SK-N-SH (cell line): Measurements from ENCODE around the gene LTB4R. TPM values are rescaled to one million over a fixed set of nuclear protein-coding genes. Genes with fewer than 3 reads are reported as not detected.

ENCODE experiments used
- CTCF ChIA-PET: fragments of 300-600, 350-600 bp; formaldehyde crosslinking; extraction: SDS; loops from one replicate; lab custom pipeline; 2021; lab: Yijun Ruan, JAX
- POLR2A ChIA-PET: fragments of 350-600 bp; sonication (Branson Sonifier 250); formaldehyde crosslinking; extraction: SDS; loops from one replicate; lab custom pipeline; 2020; ENCODE audit warnings: antibody characterized with exemption, inconsistent platforms; lab: Yijun Ruan, JAX
- DNase-seq: peaks from one replicate; pipeline ENCODE4 v3.0.0; 2012
- H2AFZ ChIP-seq: fragments of 200-600 bp; sonication (generic); 2 replicates; pipeline ENCODE4 v1.8.1; 2016; ENCODE audit warnings: antibody characterized with exemption, mild to moderate bottlenecking, low read depth
- H3F3A ChIP-seq: fragments of 200-600 bp; sonication (generic); replicated peaks from 2 replicates; pipeline ENCODE3; 2016; ENCODE audit warnings: antibody characterized with exemption, mild to moderate bottlenecking; ENCODE audit not compliant: insufficient read depth
- H3K27ac ChIP-seq, 2 experiments: fragments of 200-500 bp in 1 of 2; fragments of 200-600 bp in 1 of 2; sonication (Bioruptor generic) in 1 of 2; sonication (generic), shearing (Covaris generic) in 1 of 2; 2 replicates each; pipeline versions ENCODE4 v1.5.1 to v1.6.1; 2014 to 2016; ENCODE audit warnings: low read depth in 2 of 2, inconsistent platforms in 1 of 2, low read length in 1 of 2, mild to moderate bottlenecking in 1 of 2, mixed read lengths in 1 of 2
- H3K27me3 ChIP-seq: fragments of 200-600 bp; sonication (generic), shearing (Covaris generic); 2 replicates; pipeline ENCODE4 v1.6.1; 2016; ENCODE audit warnings: mixed run types; ENCODE audit not compliant: insufficient read depth
- H3K36me3 ChIP-seq, 2 experiments: fragments of 200-500 bp in 1 of 2; fragments of 200-600 bp in 1 of 2; sonication (Bioruptor generic) in 1 of 2; sonication (generic) in 1 of 2; replicated peaks in 1 of 2; 2 replicates each; pipeline versions ENCODE3 to v1.5.1; 2014 to 2016; ENCODE audit warnings: low read length in 1 of 2, mild to moderate bottlenecking in 1 of 2; ENCODE audit not compliant: insufficient read depth in 2 of 2, control insufficient read depth in 1 of 2
- H3K4me1 ChIP-seq, 2 experiments: fragments of 200-500 bp in 1 of 2; fragments of 200-600 bp in 1 of 2; sonication (Bioruptor generic) in 1 of 2; sonication (generic), shearing (Covaris generic) in 1 of 2; 2 replicates each; pipeline versions ENCODE4 v1.5.1 to v1.6.1; 2014 to 2016; ENCODE audit warnings: low read depth in 1 of 2, low read length in 1 of 2, mixed run types in 1 of 2; ENCODE audit not compliant: insufficient read depth in 2 of 2, control insufficient read depth in 1 of 2
- H3K4me2 ChIP-seq: fragments of 200-600 bp; sonication (generic), shearing (Covaris generic); 2 replicates; pipeline ENCODE4 v1.6.1; 2017; ENCODE audit warnings: mixed run types
- H3K4me3 ChIP-seq, 2 experiments: fragments of 200-500 bp in 1 of 2; fragments of 200-600 bp in 1 of 2; sonication (Bioruptor generic) in 1 of 2; sonication (generic), shearing (Covaris generic) in 1 of 2; 2 replicates each; pipeline versions ENCODE4 v1.5.1 to v1.8.1; 2014 to 2016; ENCODE audit warnings: low read depth in 2 of 2, inconsistent platforms in 1 of 2, low read length in 1 of 2, mild to moderate bottlenecking in 1 of 2, mixed read lengths in 1 of 2, moderate library complexity in 1 of 2
- H3K79me2 ChIP-seq: fragments of 200-600 bp; sonication (generic); 2 replicates; pipeline ENCODE4 v1.8.1; 2017; ENCODE audit warnings: mild to moderate bottlenecking; ENCODE audit not compliant: insufficient read depth
- H3K9ac ChIP-seq: fragments of 200-600 bp; sonication (generic); 2 replicates; pipeline ENCODE4 v1.6.1; 2017; ENCODE audit warnings: mixed run types
- H3K9me2 ChIP-seq: fragments of 200-600 bp; sonication (generic); 2 replicates; pipeline ENCODE4 v1.6.1; 2017; ENCODE audit warnings: mixed run types
- H3K9me3 ChIP-seq: fragments of 200-600 bp; sonication (generic); 2 replicates; pipeline ENCODE4 v1.6.1; 2017; ENCODE audit warnings: mixed run types, mild to moderate bottlenecking, moderate library complexity
- H4K20me1 ChIP-seq: fragments of 200-600 bp; sonication (generic); 2 replicates; pipeline ENCODE4 v1.6.1; 2017; ENCODE audit warnings: mild to moderate bottlenecking, mixed run types; ENCODE audit not compliant: insufficient read depth
- CTCF ChIP-seq: fragments of 200-600 bp; sonication (generic); IDR thresholded peaks from 2 replicates; pipeline ENCODE4 v1.6.1; 2017; ENCODE audit warnings: antibody characterized with exemption, mild to moderate bottlenecking, moderate library complexity
- ELF1 ChIP-seq: IDR thresholded peaks from 2 replicates; pipeline ENCODE4 v1.4.0; 2012
- FOXM1 ChIP-seq: IDR thresholded peaks from 2 replicates; pipeline ENCODE4 v1.4.0; 2012; ENCODE audit warnings: low read depth, mild to moderate bottlenecking
- GATA2 ChIP-seq: sonication (generic); formaldehyde crosslinking; IDR thresholded peaks from 2 replicates; pipeline ENCODE4 v1.5.0; 2020; ENCODE audit warnings: mild to moderate bottlenecking, missing genetic modification reagents
- IRF3 ChIP-seq: fragments of 150-350 bp; IDR thresholded peaks from 2 replicates; pipeline ENCODE4 v1.6.1; 2016; ENCODE audit warnings: mild to moderate bottlenecking, low read depth, low read length
- JUND ChIP-seq: IDR thresholded peaks from 2 replicates; pipeline ENCODE4 v1.4.0; 2012
- MAX ChIP-seq: IDR thresholded peaks from 2 replicates; pipeline ENCODE4 v1.4.0; 2012; ENCODE audit warnings: low read depth
- NRF1 ChIP-seq: IDR thresholded peaks from 2 replicates; pipeline ENCODE4 v1.6.1; 2012; ENCODE audit warnings: low read depth, mild to moderate bottlenecking, low read length
- RCOR1 ChIP-seq: fragments of 150-350 bp; IDR thresholded peaks from 2 replicates; pipeline ENCODE4 v1.6.1; 2017; ENCODE audit warnings: antibody characterized with exemption, low read length
- REST ChIP-seq: IDR thresholded peaks from 2 replicates; pipeline ENCODE4 v1.6.1; 2012; ENCODE audit warnings: mild to moderate bottlenecking, low read depth, low read length, moderate library complexity
- SIN3A ChIP-seq: IDR thresholded peaks from 2 replicates; pipeline ENCODE4 v1.6.1; 2012; ENCODE audit warnings: low read depth, mild to moderate bottlenecking, low read length, moderate library complexity, borderline replicate concordance
- TEAD4 ChIP-seq: IDR thresholded peaks from 2 replicates; pipeline ENCODE4 v1.4.0; 2012; ENCODE audit warnings: mild to moderate bottlenecking, borderline replicate concordance; ENCODE audit not compliant: insufficient read depth
- USF1 ChIP-seq: IDR thresholded peaks from 2 replicates; pipeline ENCODE4 v1.4.0; 2012; ENCODE audit warnings: low read depth, borderline replicate concordance
- YY1 ChIP-seq: IDR thresholded peaks from 2 replicates; pipeline ENCODE4 v1.4.0; 2012; ENCODE audit warnings: low read depth, mild to moderate bottlenecking
- WGBS: methylation state at CpG from one replicate; pipeline ENCODE4 v1.1.6; 2017; ENCODE audit warnings: low lambda C conversion rate; 5-methylcytosine and 5-hydroxymethylcytosine counted together
- polyA plus RNA-seq, 3 experiments: library from polyadenylated mRNA; depleted of rRNA; stranded (reverse); fragments of >200 nt; gene quantifications; 2 replicates each; pipeline ENCODE4 v1.2.3, GENCODE V29; 2012

Gene LTB4R
- polyA plus RNA-seq, 1 of the 3 experiments (the other 2 are of a cell fraction), result 11.9 TPM

- H3K4me2 ChIP-seq, result no peak overlapping the region
- H3F3A ChIP-seq, result no peaks in the 10 kb centered on the region
- ChIA-PET POLR2A (interaction anchor here (0.7 kb wide), 1 partner anchor 113 kb away, joined by 3 read pairs; no protein-coding TSS in a partner anchor), CTCF (interaction anchor here (0.7 to 14.6 kb wide), 7 partner anchors 12 to 108 kb away, joined by 3 to 115 read pairs (median 13); partner anchors contain the start of genes CBLN3, CIDEB, KHNYN and LTB4R)
- WGBS, result 89% methylated on average over 4 of the region's 12 CpGs
- H3K79me2 ChIP-seq, result no peaks in the 10 kb centered on the region
- H3K9me2 ChIP-seq, result no peaks in the 10 kb centered on the region
- H3K4me1 ChIP-seq, result peaks cover 0 to 16% of the 10 kb centered on the region in 2 experiments; a peak in 1 of 4 replicates
- no peaks in the 10 kb centered on the region for H3K36me3 ChIP-seq
- TF ChIP-seq GATA2 (CRISPR knock-in tag), result no peak
- TF ChIP-seq ELF1, result no peak
- TF ChIP-seq CTCF, result no peak
- TF ChIP-seq JUND, result no peak
- no peak for TF ChIP-seq TEAD4
- no peak for TF ChIP-seq MAX
- TF ChIP-seq SIN3A, result no peak
- no peaks in the 10 kb centered on the region for H4K20me1 ChIP-seq
- H3K27ac ChIP-seq, result no peak overlapping the region
- no peaks in the 10 kb centered on the region for H3K9me3 ChIP-seq
- no peak for DNase-seq
- H3K9ac ChIP-seq, result no peak overlapping the region
- no peak overlapping the region for H3K4me3 ChIP-seq
- peaks cover 4% of the 10 kb centered on the region for H3K27me3 ChIP-seq
- H2AFZ ChIP-seq, result no peak overlapping the region
Measured at GRCh38 chr14:24329073-24329663, 17.9 kb downstream of the LTB4R start.

- Histone ChIP-seq H3K9me3 (no peaks in the 10 kb centered on the region), H3K4me3 (no peak overlapping the region), H3K36me3 (no peaks in the 10 kb centered on the region), H3K79me2 (no peaks in the 10 kb centered on the region), H3K27ac (no peak overlapping the region)
- TF ChIP-seq ELF1 (no peak), JUND (no peak), YY1 (no peak), FOXM1 (no peak), IRF3 (no peak), RCOR1 (no peak), REST (no peak), NRF1 (no peak), TEAD4 (no peak), USF1 (no peak)
- TF ChIP-seq, all 33 proteins: peak for 0
- peaks cover 9% of the 10 kb centered on the region for H3K27me3 ChIP-seq
- H3K4me1 ChIP-seq, result peaks cover 0 to 21% of the 10 kb centered on the region in 2 experiments; a peak in 1 of 4 replicates
- no peaks in the 10 kb centered on the region for H3F3A ChIP-seq
- CTCF ChIA-PET, result interaction anchor here (0.7 to 14.6 kb wide), 6 partner anchors 12 to 107 kb away, joined by 4 to 115 read pairs (median 24); partner anchors contain the start of genes CBLN3, CIDEB, KHNYN and LTB4R
- H3K9me2 ChIP-seq, result no peaks in the 10 kb centered on the region
- no peak overlapping the region for H3K4me2 ChIP-seq
- no peaks in the 10 kb centered on the region for H4K20me1 ChIP-seq
- 80% methylated on average over 8 of the region's 9 CpGs for WGBS
- no peak overlapping the region for H2AFZ ChIP-seq
- no peak overlapping the region for H3K9ac ChIP-seq
- POLR2A ChIA-PET, result interaction anchor here (0.7 kb wide), 1 partner anchor 112 kb away, joined by 3 read pairs; no protein-coding TSS in a partner anchor
- DNase-seq, result no peak
Measured at GRCh38 chr14:24329736-24330135, 18.4 kb downstream of the LTB4R start.
